ENCODE data around the gene BMP10.

BMP10 gene

GRCh38 chr2:68849579-68850030 is 21.6 kb downstream of the BMP10 start:
- no peak for DNase-seq

- DNase-seq: no peak
These were observed 23.4 kb downstream of the BMP10 start for GRCh38 chr2:68847751-68848150.

DNA sequence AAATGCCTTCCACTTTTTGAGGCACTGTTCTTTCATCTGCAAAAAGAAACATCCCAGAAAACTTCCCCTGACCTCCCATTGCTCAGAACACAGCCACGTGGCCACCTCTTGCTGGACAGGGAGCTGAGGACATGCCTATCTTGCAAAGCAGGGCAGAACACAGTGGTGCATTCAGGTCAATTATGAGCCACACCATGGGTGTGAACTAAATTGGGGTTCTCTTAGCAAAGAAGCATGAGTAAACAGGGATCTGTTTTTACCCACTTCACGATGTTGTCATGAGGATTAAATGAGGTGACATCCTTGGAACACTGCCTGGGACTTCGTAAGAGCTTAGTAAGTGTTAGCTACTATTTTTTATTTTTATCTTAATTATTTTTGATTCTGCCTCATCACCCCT is 25.1 kb downstream of the BMP10 start:
- DNase-seq: no peak

DNA sequence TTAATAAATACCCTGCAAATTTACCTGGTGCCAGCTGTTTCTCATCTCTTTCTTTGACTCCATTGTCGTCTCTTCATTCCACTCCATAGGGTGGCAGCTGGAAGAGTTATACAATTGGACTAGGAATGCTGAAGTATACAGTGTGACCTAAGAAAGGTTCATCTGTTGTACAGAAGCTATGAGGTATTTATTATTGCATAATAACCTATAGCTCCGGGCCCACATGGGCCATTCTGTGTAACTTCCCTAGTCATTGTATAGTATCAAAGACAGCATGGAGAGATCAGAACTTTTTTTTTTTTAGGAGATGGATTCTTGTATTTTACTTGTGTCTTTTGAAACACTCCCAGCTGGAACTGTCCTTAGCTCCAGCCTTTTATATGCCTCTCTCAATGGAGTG is 26.2 kb downstream of the BMP10 start:
- no peak for DNase-seq

DNA sequence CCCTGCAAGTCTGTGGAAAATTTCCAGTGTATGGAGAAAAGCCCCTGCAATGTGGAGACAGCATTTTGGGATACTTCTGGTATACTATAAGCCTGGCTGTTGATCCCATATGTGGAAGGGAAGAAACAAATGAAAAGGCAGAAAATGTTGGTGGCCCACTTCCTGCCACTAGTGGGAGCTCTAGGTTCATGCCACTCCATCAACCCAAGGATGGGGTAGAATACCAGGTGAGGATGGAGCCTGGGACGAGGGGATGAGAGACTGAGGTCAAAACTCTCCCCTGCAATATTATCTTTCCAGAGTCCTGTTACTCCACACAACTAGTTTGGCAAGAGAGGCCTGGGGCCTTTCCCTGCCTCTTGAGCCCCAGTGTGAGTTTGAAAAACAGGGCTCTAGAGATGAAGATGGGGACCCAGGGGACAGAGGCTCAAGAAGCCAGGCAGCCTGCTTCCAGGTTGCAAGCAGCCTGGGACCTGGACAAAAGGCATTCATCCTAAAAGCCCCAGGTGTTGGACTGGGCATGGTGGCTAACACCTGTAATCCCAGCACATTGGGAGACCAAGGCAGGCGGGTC is 31.9 kb downstream of the BMP10 start:
- DNase-seq: no peak

DNA sequence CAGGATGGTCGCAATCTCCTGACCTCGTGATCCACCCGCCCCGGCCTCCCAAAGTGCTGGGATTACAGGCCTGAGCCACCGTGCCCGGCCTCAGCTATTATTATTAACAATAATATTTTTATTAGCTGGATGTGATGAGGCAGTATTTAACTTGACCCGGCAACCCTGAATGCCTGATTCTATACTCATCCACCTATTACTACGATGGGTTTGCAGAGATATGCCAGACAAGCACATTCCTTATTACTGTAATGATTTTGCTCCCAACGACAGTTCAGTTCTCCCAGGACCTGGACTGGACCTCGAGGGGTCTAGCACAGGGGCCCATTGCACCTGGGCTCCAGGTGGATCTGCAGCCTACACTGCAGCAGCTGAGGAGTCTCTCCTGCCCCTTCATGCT is 32.6 kb downstream of the BMP10 start:
- no peak for DNase-seq

- no peak for DNase-seq
These were observed 33.3 kb downstream of the BMP10 start for GRCh38 chr2:68837861-68838341.

DNA sequence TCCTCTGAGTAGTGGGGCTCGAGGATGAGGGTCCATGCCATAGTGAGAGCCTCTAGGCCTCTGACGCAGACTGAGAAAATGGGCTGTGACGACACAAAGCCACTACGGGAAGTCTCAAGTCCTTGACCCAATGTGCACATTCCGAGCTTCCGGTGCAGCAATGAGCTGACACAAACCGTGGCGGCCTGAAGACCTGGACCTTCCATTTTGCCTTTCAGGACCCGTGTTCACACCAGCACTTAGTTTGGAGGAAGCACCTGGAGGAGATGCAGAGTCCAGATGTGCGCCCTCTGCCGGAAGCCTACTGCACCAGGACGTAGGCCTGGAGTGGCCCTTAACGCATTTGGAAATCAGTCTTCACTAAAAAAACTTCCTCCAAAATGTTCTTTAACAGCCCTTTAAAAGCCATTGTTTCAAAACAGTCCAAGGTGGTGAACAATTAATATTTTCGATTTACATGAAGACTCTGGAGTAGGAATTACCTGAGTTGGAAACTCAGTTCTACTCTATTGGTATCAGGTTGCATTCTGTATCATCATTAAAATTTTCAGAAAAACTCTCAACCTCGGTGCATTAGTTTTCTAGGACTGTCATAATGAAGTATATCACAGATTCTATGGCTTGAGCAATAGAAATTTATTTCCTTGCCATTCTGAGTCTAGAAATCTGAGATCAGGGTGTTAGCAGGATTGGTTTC is 33.9 kb downstream of the BMP10 start:
- no peak for DNase-seq

- no peak for DNase-seq
These were observed 35.6 kb downstream of the BMP10 start for GRCh38 chr2:68835621-68836020.

DNA sequence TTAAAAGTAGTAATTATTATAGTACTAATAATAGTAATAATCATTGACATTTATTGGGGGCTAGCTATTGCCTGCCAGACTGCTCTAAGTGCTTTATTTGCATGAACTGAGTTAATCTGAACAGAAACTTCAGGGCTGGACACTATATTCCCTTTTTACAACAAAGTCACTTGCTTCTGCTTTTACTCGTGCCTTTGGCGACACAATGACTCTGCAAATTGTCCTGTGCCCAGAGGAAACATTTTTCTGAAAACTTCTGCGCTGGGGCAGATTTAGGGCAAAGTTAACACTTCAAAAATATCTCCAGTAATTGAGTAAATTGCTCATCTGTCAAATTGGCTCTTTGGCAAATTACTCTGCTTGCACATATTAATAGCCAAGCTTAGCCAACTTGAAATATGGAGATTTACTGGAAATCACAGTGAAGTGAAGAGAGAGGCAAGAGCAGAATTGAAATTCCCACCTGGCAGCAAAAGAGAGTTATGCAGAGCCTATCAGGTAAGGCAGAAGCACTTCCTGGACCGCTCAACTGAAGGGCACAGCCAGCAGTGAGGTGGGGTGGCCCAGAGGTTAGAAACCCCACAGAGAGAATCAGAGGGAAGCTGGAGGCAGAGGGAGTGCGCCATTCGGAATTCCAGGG is 36.3 kb downstream of the BMP10 start:
- DNase-seq: no peak

- DNase-seq: no peak
These were observed 38.0 kb downstream of the BMP10 start for GRCh38 chr2:68833162-68833561.

- DNase-seq: no peak
These were observed 38.8 kb downstream of the BMP10 start for GRCh38 chr2:68832233-68832869.

DNA sequence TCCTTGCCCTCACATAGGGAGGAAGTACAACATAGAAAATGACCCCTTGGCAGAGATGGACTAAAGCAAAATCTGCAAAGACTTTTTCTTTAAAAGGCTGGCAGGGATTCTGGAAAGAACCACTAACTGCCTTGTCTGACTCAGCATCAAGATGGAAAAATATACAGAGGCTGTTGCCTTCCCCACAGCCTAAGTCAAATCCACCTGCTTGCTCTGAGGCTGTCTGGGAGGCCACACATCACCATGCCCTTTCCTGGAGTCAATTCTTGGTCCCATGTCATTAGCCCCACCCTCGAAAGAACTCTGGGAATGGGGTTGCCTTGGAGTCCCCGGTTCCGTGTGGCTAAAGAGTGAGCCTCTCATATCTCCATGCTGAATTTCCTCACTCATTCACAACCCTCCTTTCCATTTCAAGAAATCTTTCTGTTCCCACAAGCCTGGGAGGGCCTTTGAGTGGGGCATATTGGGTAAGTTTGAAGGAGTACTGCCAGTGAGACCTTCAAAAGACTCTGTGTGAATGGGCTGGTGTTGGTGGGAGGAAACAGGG is 39.4 kb downstream of the BMP10 start:
- no peak for DNase-seq

GRCh38 chr2:68829749-68830148 is 41.4 kb downstream of the BMP10 start:
- DNase-seq: no peak

DNA sequence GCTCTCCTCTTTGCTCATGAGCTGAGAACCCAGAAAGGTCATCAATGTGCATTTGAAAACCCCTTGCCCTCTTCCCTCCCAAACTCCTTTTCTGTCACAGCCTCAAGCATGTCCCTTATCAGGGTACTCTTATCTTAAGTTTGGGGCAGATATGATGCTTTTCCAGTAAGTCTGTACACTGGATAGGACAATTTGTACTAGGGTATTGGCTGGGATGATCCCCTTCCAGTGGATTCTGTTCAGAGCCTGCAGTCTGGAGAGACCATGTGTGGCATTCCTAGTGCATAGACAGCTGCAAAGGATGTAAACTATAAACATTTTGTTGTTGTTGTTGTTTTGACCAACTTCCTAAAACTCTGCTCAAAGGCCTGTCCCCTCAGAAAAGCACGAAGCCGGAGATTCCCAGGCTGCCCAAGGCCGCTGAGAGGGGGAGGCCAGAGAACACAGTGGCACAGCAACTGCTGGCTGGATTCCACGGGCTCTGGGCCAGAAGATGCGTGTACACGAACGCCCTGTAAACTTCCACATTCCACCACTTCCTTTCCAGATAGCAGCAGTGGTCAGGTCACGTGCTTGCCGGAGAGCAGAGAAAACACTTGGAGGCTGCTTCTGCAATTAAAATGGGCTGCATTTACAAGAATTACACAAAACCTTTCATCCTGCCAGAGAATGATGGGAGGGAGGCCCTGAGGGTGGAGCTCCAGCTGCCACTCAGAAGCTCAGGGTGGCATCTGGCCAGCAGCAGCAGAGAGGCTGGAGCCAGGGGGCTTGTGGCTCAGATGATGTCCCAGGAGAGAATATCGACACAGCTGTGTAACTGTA is 42.1 kb downstream of the BMP10 start:
- no peak for DNase-seq

- no peak for DNase-seq
These were observed 43.5 kb downstream of the BMP10 start for GRCh38 chr2:68827666-68828065.

DNA sequence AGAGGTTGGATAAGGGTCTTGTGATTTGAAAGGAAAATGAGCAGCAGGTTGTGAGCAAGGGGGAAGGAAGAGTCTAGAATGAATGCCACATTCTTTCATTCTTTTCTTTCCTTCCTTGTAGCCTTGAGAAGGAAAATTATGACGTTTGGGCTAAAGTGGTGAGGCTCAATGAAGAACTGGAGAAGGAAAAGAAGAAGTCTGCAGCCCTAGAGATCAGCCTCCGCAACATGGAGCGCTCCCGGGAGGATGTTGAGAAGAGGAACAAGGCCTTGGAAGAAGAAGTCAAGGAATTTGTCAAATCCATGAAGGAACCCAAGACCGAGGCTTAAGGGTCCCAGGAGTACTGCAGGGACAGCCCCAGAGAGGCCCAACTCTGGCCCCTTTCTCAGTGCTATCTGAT is 45.3 kb downstream of the BMP10 start:
- no peak for DNase-seq

DNA sequence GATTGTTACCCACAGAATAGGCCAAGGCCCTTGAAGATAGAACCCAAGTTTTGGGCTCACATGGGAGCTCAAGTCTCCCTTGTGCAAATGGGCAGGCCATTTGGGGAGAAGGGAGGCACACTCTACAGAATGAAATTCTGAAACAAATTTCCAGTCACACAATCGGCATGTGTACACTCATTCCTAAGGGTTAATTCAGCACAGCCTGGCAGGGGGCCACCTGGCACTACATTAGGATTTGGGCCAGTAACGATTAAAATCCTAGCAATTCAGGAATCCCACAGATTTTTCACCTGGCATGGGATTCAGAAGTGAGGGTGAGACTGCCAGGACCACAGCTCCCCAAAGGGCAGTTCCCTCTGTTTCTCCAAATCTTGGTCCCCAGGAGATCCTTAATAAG is 46.4 kb downstream of the BMP10 start:
- no peak for DNase-seq

GRCh38 chr2:68822207-68822872 is 48.9 kb downstream of the BMP10 start:
- DNase-seq: no peak

- DNase-seq: no peak
These were observed 51.6 kb downstream of the BMP10 start for GRCh38 chr2:68819556-68819955.

GRCh38 chr2:68817306-68817705 is 53.9 kb downstream of the BMP10 start:
- no peak for DNase-seq
